ENCODE results near the gene PLXNA2.

Gene PLXNA2

DNA sequence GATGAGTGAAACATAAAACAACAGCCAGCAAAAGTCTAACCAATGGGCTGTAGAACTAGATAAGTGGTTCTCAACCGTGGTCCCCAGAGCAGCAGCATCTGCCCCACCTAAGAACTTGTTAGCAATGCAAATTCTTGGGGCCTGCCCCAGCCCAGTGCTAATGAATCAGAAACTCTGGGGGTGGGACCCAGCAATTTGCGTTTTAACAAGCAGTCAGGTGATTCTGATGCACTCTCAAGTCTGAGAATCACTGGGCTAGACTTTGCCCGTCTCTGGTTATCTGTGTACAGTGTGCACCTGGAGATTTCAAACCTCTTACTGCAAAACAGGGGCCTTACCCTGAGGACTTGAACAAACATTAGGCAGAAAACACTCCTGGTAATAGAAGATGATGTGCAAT is 66.5 kb downstream of the PLXNA2 start:
- Histone ChIP-seq H2AFZ (ENCODE audit: low read depth, low read length) (no peak overlapping the region), H3K79me2 (ENCODE audit: insufficient read depth, low read length) (no peaks in the 10 kb centered on the region), H3K4me1 (ENCODE audit: insufficient read depth, low read length) (no peaks in the 10 kb centered on the region), H3K9me3 (ENCODE audit: insufficient read depth, low read length, severe bottlenecking) (no peaks in the 10 kb centered on the region), H3K4me3 (ENCODE audit: low read depth in 1 of 2, low read length in 2 of 2) (no peak overlapping the region), H3K4me2 (ENCODE audit: insufficient read depth, low read length) (no peak overlapping the region), H4K20me1 (ENCODE audit: insufficient read depth, low read length) (no peaks in the 10 kb centered on the region; the same call in 1 of the 2 replicates), H3K27me3 (ENCODE audit: insufficient read depth, low read length, poor library complexity) (peaks cover 51% of the 10 kb centered on the region), H3K27ac (ENCODE audit: low read length) (no peak overlapping the region), H3K9ac (ENCODE audit: low read depth, low read length) (no peak overlapping the region), H3K36me3 (ENCODE audit: insufficient read depth, low read length) (no peaks in the 10 kb centered on the region)
- TF ChIP-seq EZH2 (IDR thresholded peaks at IDR 0.05; ENCODE audit: borderline replicate concordance, low read depth, low read length, severe bottlenecking) (no peak), CTCF (IDR thresholded peaks at IDR 0.05; ENCODE audit: borderline replicate concordance, extremely low read depth, low read length, poor library complexity, severe bottlenecking) (no peak)
- ATAC-seq (ENCODE audit: insufficient read depth, low read depth) (no peak), DNase-seq (no peak)

DNA sequence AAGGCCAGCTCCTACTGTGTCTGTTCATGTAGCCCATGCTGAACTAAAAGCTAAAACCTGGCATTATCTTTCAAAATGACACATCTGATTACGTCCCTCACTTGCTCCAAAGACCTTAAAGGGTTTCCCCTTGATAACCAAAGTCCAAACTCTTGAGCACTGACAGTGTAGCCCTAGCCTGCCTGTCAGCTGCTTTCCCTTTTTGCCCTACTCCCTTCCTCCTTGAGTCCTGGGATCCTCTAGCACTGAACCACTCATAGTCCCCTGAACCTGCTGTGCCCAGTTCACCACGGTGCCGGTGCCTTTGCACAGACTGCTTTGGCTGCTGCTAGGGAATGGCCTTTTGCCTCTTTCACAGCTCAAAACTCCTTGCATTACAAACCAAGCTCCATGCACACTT is 67.5 kb downstream of the PLXNA2 start:
- no peak overlapping the region for H3K4me3 ChIP-seq (ENCODE audit: low read depth in 1 of 2, low read length in 2 of 2)
- ATAC-seq (ENCODE audit: insufficient read depth, low read depth) = no peak
- no peaks in the 10 kb centered on the region for H3K9me3 ChIP-seq (ENCODE audit: insufficient read depth, low read length, severe bottlenecking)
- no peaks in the 10 kb centered on the region for H3K36me3 ChIP-seq (ENCODE audit: insufficient read depth, low read length)
- TF ChIP-seq CTCF (IDR thresholded peaks at IDR 0.05; ENCODE audit: borderline replicate concordance, extremely low read depth, low read length, poor library complexity, severe bottlenecking) = no peak
- no peak for TF ChIP-seq EZH2 (IDR thresholded peaks at IDR 0.05; ENCODE audit: borderline replicate concordance, low read depth, low read length, severe bottlenecking)
- no peak overlapping the region for H3K9ac ChIP-seq (ENCODE audit: low read depth, low read length)
- DNase-seq = no peak
- H3K27ac ChIP-seq (ENCODE audit: low read length) = no peak overlapping the region
- H4K20me1 ChIP-seq (ENCODE audit: insufficient read depth, low read length) = no peaks in the 10 kb centered on the region; the same call in 1 of the 2 replicates
- H3K79me2 ChIP-seq (ENCODE audit: insufficient read depth, low read length) = no peaks in the 10 kb centered on the region
- H2AFZ ChIP-seq (ENCODE audit: low read depth, low read length) = no peak overlapping the region
- no peak overlapping the region for H3K4me2 ChIP-seq (ENCODE audit: insufficient read depth, low read length)
- peaks cover 49% of the 10 kb centered on the region for H3K27me3 ChIP-seq (ENCODE audit: insufficient read depth, low read length, poor library complexity)
- H3K4me1 ChIP-seq (ENCODE audit: insufficient read depth, low read length) = no peaks in the 10 kb centered on the region

GRCh38 chr1:208175508-208175895 is 68.7 kb downstream of the PLXNA2 start:
- H3K27ac ChIP-seq (ENCODE audit: low read length) = no peak overlapping the region
- no peaks in the 10 kb centered on the region for H3K4me1 ChIP-seq (ENCODE audit: insufficient read depth, low read length)
- H3K36me3 ChIP-seq (ENCODE audit: insufficient read depth, low read length) = no peaks in the 10 kb centered on the region
- no peak overlapping the region for H2AFZ ChIP-seq (ENCODE audit: low read depth, low read length)
- H3K79me2 ChIP-seq (ENCODE audit: insufficient read depth, low read length) = no peaks in the 10 kb centered on the region
- H3K4me3 ChIP-seq (ENCODE audit: low read depth in 1 of 2, low read length in 2 of 2) = no peak overlapping the region
- no peaks in the 10 kb centered on the region for H3K9me3 ChIP-seq (ENCODE audit: insufficient read depth, low read length, severe bottlenecking)
- H4K20me1 ChIP-seq (ENCODE audit: insufficient read depth, low read length) = no peaks in the 10 kb centered on the region; the same call in 1 of the 2 replicates
- H3K9ac ChIP-seq (ENCODE audit: low read depth, low read length) = no peak overlapping the region
- no peak overlapping the region for H3K4me2 ChIP-seq (ENCODE audit: insufficient read depth, low read length)
- H3K27me3 ChIP-seq (ENCODE audit: insufficient read depth, low read length, poor library complexity) = peaks cover 41% of the 10 kb centered on the region
- no peak for DNase-seq
- ATAC-seq (ENCODE audit: insufficient read depth, low read depth) = no peak
- TF ChIP-seq CTCF (IDR thresholded peaks at IDR 0.05; ENCODE audit: borderline replicate concordance, extremely low read depth, low read length, poor library complexity, severe bottlenecking) = no peak
- no peak for TF ChIP-seq EZH2 (IDR thresholded peaks at IDR 0.05; ENCODE audit: borderline replicate concordance, low read depth, low read length, severe bottlenecking)
